HepG2 (cell line): ENCODE measurements around the gene TPI1. TPM values are rescaled to one million over a fixed set of nuclear protein-coding genes. Genes with fewer than 3 reads are reported as not detected.

Source experiments
- ATF4 ChIP-seq, 2 experiments: fragments of 450-650 bp in 1 of 2; sonication (generic) in 1 of 2; formaldehyde crosslinking; IDR thresholded peaks; 2 replicates each; pipeline versions ENCODE4 v1.5.0 to v1.8.0; 2020 to 2022; ENCODE audit warnings: mild to moderate bottlenecking in 1 of 2, missing genetic modification reagents in 1 of 2
- CENPT ChIP-seq: sonication (generic); formaldehyde crosslinking; IDR thresholded peaks from 2 replicates; pipeline ENCODE4 v1.8.0; 2022; ENCODE audit warnings: low read depth, mild to moderate bottlenecking, moderate library complexity, missing genetic modification reagents
- GABPB1 ChIP-seq: IDR thresholded peaks from 2 replicates; pipeline ENCODE4 v1.6.1; 2016; ENCODE audit warnings: mild to moderate bottlenecking, missing genetic modification reagents, moderate library complexity, missing compliant biosample characterization
- GATA4 ChIP-seq: sonication (generic); IDR thresholded peaks from 2 replicates; pipeline ENCODE4 v1.6.1; 2016; ENCODE audit warnings: antibody characterized with exemption, low read depth, borderline replicate concordance
- KMT2B ChIP-seq: IDR thresholded peaks from 2 replicates; pipeline ENCODE4 v1.6.1; 2016; ENCODE audit warnings: missing genetic modification reagents, missing compliant biosample characterization
- NPAS2 ChIP-seq: sonication (generic); formaldehyde crosslinking; IDR thresholded peaks from 2 replicates; pipeline ENCODE4 v1.8.0; 2022; ENCODE audit warnings: mild to moderate bottlenecking, missing genetic modification reagents, borderline replicate concordance
- PHF5A ChIP-seq: IDR thresholded peaks from one replicate; pipeline ENCODE4 v1.6.1; 2018; ENCODE audit warnings: low read depth, missing genetic modification reagents; ENCODE audit not compliant: unreplicated experiment
- RBM22 ChIP-seq: fragments of 200-400 bp; formaldehyde crosslinking; optimal IDR thresholded peaks from 2 replicates; pipeline ENCODE3; 2017; ENCODE audit warnings: mild to moderate bottlenecking, low read length, moderate library complexity
- SIX1 ChIP-seq: sonication (generic); formaldehyde crosslinking; IDR thresholded peaks from 2 replicates; pipeline ENCODE4 v1.4.0; 2020; ENCODE audit warnings: missing genetic modification reagents, borderline replicate concordance
- SIX4 ChIP-seq: sonication (generic); formaldehyde crosslinking; IDR thresholded peaks from 2 replicates; pipeline ENCODE4 v1.4.0; 2020; ENCODE audit warnings: missing genetic modification reagents
- SMAD1 ChIP-seq: sonication (generic); formaldehyde crosslinking; IDR thresholded peaks from 2 replicates; pipeline ENCODE4 v1.4.0; 2020; ENCODE audit warnings: missing genetic modification reagents, low read depth, mild to moderate bottlenecking, borderline replicate concordance
- TFDP1 ChIP-seq: IDR thresholded peaks from 2 replicates; pipeline ENCODE4 v1.6.1; 2016; ENCODE audit warnings: missing compliant biosample characterization, missing genetic modification reagents, borderline replicate concordance
- TFE3 ChIP-seq: IDR thresholded peaks from 2 replicates; pipeline ENCODE4 v1.6.1; 2016
- THAP9 ChIP-seq: sonication (generic); formaldehyde crosslinking; IDR thresholded peaks from 2 replicates; pipeline ENCODE4; 2020; ENCODE audit warnings: missing genetic modification reagents, mild to moderate bottlenecking, borderline replicate concordance
- THYN1 ChIP-seq: sonication (generic); formaldehyde crosslinking; IDR thresholded peaks from 2 replicates; pipeline ENCODE4 v1.8.1; 2023; ENCODE audit warnings: low read depth, mild to moderate bottlenecking, moderate library complexity, missing genetic modification reagents, borderline replicate concordance
- ZNF235 ChIP-seq: sonication (generic); formaldehyde crosslinking; IDR thresholded peaks from 2 replicates; pipeline ENCODE4 v1.8.1; 2023; ENCODE audit warnings: mild to moderate bottlenecking, missing genetic modification reagents, borderline replicate concordance
- ZNF616 ChIP-seq: sonication (generic); formaldehyde crosslinking; IDR thresholded peaks from 2 replicates; pipeline ENCODE4 v1.5.0; 2020; ENCODE audit warnings: low read depth, mild to moderate bottlenecking, missing genetic modification reagents
- ZNF703 ChIP-seq: sonication (generic); formaldehyde crosslinking; IDR thresholded peaks from 2 replicates; pipeline ENCODE4 v1.5.1; 2020; ENCODE audit warnings: missing genetic modification reagents, mild to moderate bottlenecking, moderate library complexity, borderline replicate concordance
- ZSCAN30 ChIP-seq: sonication (generic); formaldehyde crosslinking; IDR thresholded peaks from 2 replicates; pipeline ENCODE4 v1.5.0; 2020; ENCODE audit warnings: mild to moderate bottlenecking, missing genetic modification reagents
- polyA plus RNA-seq, 8 experiments: library from polyadenylated mRNA; depleted of rRNA in 3 of 8; stranded (reverse) in 7 of 8; unstranded in 1 of 8; fragments of >200 nt; fragmentation: Illumina TruSeq in 4 of 8; extraction: Trizol in 4 of 8; gene quantifications; 2 replicates each; pipeline versions ENCODE4 v1.2.1 to v1.2.3, GENCODE V29; 2011 to 2016; ENCODE audit warnings: low read depth in 4 of 8, missing spikeins in 1 of 8, mixed read lengths in 1 of 8; ENCODE audit not compliant: insufficient read depth in 1 of 8
- total RNA-seq, 5 experiments: library from RNA; depleted of rRNA; stranded (reverse); fragments of >200 nt; fragmentation: Illumina TruSeq; extraction: Trizol; gene quantifications; 2 replicates each; pipeline ENCODE4 v1.2.3, GENCODE V29; 2016; ENCODE audit warnings: low read depth in 1 of 5
- TF ChIP-seq, protein P1 (sequence below): sonication (generic); formaldehyde crosslinking; IDR thresholded peaks from 2 replicates; pipeline ENCODE4 v1.5.0; 2020; ENCODE audit warnings: missing genetic modification reagents

Gene TPI1
- total and polyA plus RNA-seq, 2 of the 13 experiments (the other 11 are each of a cell fraction or from before 2014, with no cell fraction given), result 945 to 2,535 TPM

DNA sequence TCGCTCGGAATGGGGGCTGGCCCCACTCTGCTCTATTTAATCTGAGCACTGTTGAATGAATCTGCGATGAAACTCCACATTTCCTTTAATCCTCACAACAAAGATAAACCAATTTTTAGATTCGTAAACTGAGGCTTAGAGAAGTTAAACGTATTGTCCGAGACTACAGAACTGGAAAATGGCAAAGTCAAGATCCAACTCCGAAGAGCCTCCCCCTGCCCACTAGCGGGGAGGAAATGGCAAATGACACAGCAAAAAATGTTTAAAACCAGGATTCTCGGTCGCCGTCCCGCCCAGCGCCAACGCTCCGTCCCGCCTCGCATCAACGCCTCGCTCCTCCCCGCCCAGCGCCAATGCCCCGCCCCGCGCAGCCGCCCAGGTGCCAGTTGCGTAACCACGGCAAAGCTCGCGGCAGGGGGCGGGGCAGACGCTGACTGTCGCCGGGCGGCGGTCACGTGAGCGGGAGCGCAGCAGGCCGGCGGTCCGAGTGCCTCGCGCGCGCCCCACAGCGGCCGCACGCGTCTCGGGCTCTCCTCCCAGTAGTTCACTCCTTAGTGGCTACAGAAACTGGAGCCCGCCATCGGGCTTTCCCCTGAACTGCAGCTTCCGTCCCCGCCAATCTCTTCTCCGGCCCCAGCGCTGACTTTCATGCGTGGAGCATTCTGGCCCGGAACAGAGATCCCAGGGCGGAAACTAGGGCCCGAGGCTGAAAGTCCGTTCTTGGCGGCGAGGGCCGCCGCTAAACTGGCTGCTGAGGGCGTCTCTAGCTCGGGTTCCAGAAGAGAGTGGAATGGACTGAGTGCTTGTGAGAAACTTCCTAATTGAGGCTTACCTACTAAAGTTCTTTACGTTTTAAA, 23.7 kb downstream of the TPI1 start (continued):
- TF ChIP-seq TFE3 (CRISPR knock-in tag) (peak; percentile 90), PHF5A (CRISPR knock-in tag) (peak; percentile 92), GATA4 (peak; percentile 52; the same call in 1 of the 2 replicates), THYN1 (CRISPR knock-in tag) (no peak), GABPB1 (peak; percentile 85), SIX1 (CRISPR knock-in tag) (no peak), CENPT (CRISPR knock-in tag) (no peak), ZNF703 (CRISPR knock-in tag) (no peak), THAP9 (CRISPR knock-in tag) (no peak), ATF4 (CRISPR knock-in tag; IDR thresholded peaks at IDR 0.05) (peak in 1 of 2 experiments; percentile 80; a peak in 2 of 4 replicates), TFDP1 (CRISPR knock-in tag) (peak; percentile 90), SIX4 (CRISPR knock-in tag) (no peak), RBM22 (no peak), ZNF616 (CRISPR knock-in tag) (no peak), KMT2B (no peak; the same call in 1 of the 2 replicates), ZNF235 (CRISPR knock-in tag) (no peak), ZSCAN30 (CRISPR knock-in tag) (no peak), SMAD1 (CRISPR knock-in tag) (0 out of 2 replicates have a peak, but pooled peaks have one; percentile 55), NPAS2 (CRISPR knock-in tag) (no peak)
- TF ChIP-seq, protein P1, sequence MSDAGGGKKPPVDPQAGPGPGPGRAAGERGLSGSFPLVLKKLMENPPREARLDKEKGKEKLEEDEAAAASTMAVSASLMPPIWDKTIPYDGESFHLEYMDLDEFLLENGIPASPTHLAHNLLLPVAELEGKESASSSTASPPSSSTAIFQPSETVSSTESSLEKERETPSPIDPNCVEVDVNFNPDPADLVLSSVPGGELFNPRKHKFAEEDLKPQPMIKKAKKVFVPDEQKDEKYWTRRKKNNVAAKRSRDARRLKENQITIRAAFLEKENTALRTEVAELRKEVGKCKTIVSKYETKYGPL (CRISPR knock-in tag), result peak; percentile 95
